HepG2 (cell line): ENCODE measurements around the gene UBE2O. TPM values are rescaled to one million over a fixed set of nuclear protein-coding genes. Genes with fewer than 3 reads are reported as not detected.

Source experiments
- AKAP8 ChIP-seq: sonication (generic); formaldehyde crosslinking; IDR thresholded peaks from 2 replicates; pipeline ENCODE4 v1.5.1; 2020; ENCODE audit warnings: mild to moderate bottlenecking, missing genetic modification reagents
- BRD4 ChIP-seq: sonication (generic); formaldehyde crosslinking; IDR thresholded peaks from 2 replicates; pipeline ENCODE4 v1.4.0; 2020; ENCODE audit warnings: missing genetic modification reagents
- ISX ChIP-seq: sonication (generic); formaldehyde crosslinking; conservative IDR thresholded peaks from 2 replicates; pipeline ENCODE4 v1.5.0; 2020; ENCODE audit warnings: missing genetic modification reagents
- RBAK ChIP-seq: sonication (generic); formaldehyde crosslinking; IDR thresholded peaks from 2 replicates; pipeline ENCODE4 v1.5.1; 2020; ENCODE audit warnings: mild to moderate bottlenecking, missing genetic modification reagents
- SIN3A ChIP-seq: IDR thresholded peaks from 2 replicates; pipeline ENCODE4 v1.6.1; 2011; ENCODE audit warnings: low read depth, mild to moderate bottlenecking, control low read depth, low read length, borderline replicate concordance
- TCF12 ChIP-seq, 2 experiments: fragments of 450-650 bp in 1 of 2; sonication (generic) in 1 of 2; formaldehyde crosslinking in 1 of 2; IDR thresholded peaks; 2 replicates each; pipeline versions ENCODE4 v1.6.1 to v1.8.0; 2017 to 2022; ENCODE audit warnings: antibody characterized with exemption in 1 of 2, mild to moderate bottlenecking in 1 of 2, missing genetic modification reagents in 1 of 2, moderate library complexity in 1 of 2
- TCF7L2 ChIP-seq: IDR thresholded peaks from 2 replicates; pipeline ENCODE4 v1.6.1; 2011; ENCODE audit warnings: mild to moderate bottlenecking, low read depth, low read length, moderate library complexity
- THRA ChIP-seq: sonication (generic); formaldehyde crosslinking; IDR thresholded peaks from 2 replicates; pipeline ENCODE4 v1.4.0; 2020; ENCODE audit warnings: missing genetic modification reagents, borderline replicate concordance
- ZBTB4 ChIP-seq: sonication (generic); formaldehyde crosslinking; IDR thresholded peaks from 2 replicates; pipeline ENCODE4 v1.4.0; 2020; ENCODE audit warnings: missing genetic modification reagents, mild to moderate bottlenecking, borderline replicate concordance
- ZNF20 ChIP-seq: sonication (generic); formaldehyde crosslinking; IDR thresholded peaks from 2 replicates; pipeline ENCODE4 v1.4.0; 2020; ENCODE audit warnings: mild to moderate bottlenecking, moderate library complexity, missing genetic modification reagents
- ZNF282 ChIP-seq: fragments of 450-650 bp; IDR thresholded peaks from 2 replicates; pipeline ENCODE4 v1.6.1; 2018; ENCODE audit not compliant: partially characterized antibody
- polyA plus RNA-seq, 8 experiments: library from polyadenylated mRNA; depleted of rRNA in 3 of 8; stranded (reverse) in 7 of 8; unstranded in 1 of 8; fragments of >200 nt; fragmentation: Illumina TruSeq in 4 of 8; extraction: Trizol in 4 of 8; gene quantifications; 2 replicates each; pipeline versions ENCODE4 v1.2.1 to v1.2.3, GENCODE V29; 2011 to 2016; ENCODE audit warnings: low read depth in 4 of 8, missing spikeins in 1 of 8, mixed read lengths in 1 of 8; ENCODE audit not compliant: insufficient read depth in 1 of 8
- total RNA-seq, 5 experiments: library from RNA; depleted of rRNA; stranded (reverse); fragments of >200 nt; fragmentation: Illumina TruSeq; extraction: Trizol; gene quantifications; 2 replicates each; pipeline ENCODE4 v1.2.3, GENCODE V29; 2016; ENCODE audit warnings: low read depth in 1 of 5
- TF ChIP-seq, protein P1 (sequence below): sonication (generic); formaldehyde crosslinking; IDR thresholded peaks from 2 replicates; pipeline ENCODE4 v1.5.1; 2020; ENCODE audit warnings: mild to moderate bottlenecking, missing genetic modification reagents, borderline replicate concordance
- TF ChIP-seq, protein P2 (sequence below): sonication (generic); formaldehyde crosslinking; IDR thresholded peaks from 2 replicates; pipeline ENCODE4 v1.4.0; 2020; ENCODE audit warnings: mild to moderate bottlenecking, missing genetic modification reagents

Gene UBE2O
- total and polyA plus RNA-seq, 2 of the 13 experiments (the other 11 are each of a cell fraction or from before 2014, with no cell fraction given): 21.5 to 23.5 TPM

GRCh38 chr17:76382803-76383545 lies 70.0 kb downstream of the UBE2O start (continued):
- TF ChIP-seq THRA (CRISPR knock-in tag) (no peak), ZNF20 (CRISPR knock-in tag) (peak; percentile 56; the same call in 1 of the 2 replicates), SIN3A (peak; percentile 59; the same call in 1 of the 2 replicates), RBAK (no peak), ZBTB4 (CRISPR knock-in tag) (no peak), ZNF282 (no peak), TCF7L2 (no peak), ISX (CRISPR knock-in tag) (0 out of 2 replicates have a peak, but pooled peaks have one; percentile 21), BRD4 (CRISPR knock-in tag) (peak; percentile 91), AKAP8 (CRISPR knock-in tag) (peak; percentile 88; the same call in 1 of the 2 replicates), TCF12 (IDR thresholded peaks at IDR 0.05) (no peak), TCF12 (CRISPR knock-in tag; IDR thresholded peaks at IDR 0.05) (peak; percentile 23; the same call in 1 of the 2 replicates)
- TF ChIP-seq, protein P1, sequence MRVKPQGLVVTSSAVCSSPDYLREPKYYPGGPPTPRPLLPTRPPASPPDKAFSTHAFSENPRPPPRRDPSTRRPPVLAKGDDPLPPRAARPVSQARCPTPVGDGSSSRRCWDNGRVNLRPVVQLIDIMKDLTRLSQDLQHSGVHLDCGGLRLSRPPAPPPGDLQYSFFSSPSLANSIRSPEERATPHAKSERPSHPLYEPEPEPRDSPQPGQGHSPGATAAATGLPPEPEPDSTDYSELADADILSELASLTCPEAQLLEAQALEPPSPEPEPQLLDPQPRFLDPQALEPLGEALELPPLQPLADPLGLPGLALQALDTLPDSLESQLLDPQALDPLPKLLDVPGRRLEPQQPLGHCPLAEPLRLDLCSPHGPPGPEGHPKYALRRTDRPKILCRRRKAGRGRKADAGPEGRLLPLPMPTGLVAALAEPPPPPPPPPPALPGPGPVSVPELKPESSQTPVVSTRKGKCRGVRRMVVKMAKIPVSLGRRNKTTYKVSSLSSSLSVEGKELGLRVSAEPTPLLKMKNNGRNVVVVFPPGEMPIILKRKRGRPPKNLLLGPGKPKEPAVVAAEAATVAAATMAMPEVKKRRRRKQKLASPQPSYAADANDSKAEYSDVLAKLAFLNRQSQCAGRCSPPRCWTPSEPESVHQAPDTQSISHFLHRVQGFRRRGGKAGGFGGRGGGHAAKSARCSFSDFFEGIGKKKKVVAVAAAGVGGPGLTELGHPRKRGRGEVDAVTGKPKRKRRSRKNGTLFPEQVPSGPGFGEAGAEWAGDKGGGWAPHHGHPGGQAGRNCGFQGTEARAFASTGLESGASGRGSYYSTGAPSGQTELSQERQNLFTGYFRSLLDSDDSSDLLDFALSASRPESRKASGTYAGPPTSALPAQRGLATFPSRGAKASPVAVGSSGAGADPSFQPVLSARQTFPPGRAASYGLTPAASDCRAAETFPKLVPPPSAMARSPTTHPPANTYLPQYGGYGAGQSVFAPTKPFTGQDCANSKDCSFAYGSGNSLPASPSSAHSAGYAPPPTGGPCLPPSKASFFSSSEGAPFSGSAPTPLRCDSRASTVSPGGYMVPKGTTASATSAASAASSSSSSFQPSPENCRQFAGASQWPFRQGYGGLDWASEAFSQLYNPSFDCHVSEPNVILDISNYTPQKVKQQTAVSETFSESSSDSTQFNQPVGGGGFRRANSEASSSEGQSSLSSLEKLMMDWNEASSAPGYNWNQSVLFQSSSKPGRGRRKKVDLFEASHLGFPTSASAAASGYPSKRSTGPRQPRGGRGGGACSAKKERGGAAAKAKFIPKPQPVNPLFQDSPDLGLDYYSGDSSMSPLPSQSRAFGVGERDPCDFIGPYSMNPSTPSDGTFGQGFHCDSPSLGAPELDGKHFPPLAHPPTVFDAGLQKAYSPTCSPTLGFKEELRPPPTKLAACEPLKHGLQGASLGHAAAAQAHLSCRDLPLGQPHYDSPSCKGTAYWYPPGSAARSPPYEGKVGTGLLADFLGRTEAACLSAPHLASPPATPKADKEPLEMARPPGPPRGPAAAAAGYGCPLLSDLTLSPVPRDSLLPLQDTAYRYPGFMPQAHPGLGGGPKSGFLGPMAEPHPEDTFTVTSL (CRISPR knock-in tag): no peak
- TF ChIP-seq, protein P2, sequence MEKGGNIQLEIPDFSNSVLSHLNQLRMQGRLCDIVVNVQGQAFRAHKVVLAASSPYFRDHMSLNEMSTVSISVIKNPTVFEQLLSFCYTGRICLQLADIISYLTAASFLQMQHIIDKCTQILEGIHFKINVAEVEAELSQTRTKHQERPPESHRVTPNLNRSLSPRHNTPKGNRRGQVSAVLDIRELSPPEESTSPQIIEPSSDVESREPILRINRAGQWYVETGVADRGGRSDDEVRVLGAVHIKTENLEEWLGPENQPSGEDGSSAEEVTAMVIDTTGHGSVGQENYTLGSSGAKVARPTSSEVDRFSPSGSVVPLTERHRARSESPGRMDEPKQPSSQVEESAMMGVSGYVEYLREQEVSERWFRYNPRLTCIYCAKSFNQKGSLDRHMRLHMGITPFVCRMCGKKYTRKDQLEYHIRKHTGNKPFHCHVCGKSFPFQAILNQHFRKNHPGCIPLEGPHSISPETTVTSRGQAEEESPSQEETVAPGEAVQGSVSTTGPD (CRISPR knock-in tag): no peak
